Measurements from ENCODE around the gene RABAC1.

DNA sequence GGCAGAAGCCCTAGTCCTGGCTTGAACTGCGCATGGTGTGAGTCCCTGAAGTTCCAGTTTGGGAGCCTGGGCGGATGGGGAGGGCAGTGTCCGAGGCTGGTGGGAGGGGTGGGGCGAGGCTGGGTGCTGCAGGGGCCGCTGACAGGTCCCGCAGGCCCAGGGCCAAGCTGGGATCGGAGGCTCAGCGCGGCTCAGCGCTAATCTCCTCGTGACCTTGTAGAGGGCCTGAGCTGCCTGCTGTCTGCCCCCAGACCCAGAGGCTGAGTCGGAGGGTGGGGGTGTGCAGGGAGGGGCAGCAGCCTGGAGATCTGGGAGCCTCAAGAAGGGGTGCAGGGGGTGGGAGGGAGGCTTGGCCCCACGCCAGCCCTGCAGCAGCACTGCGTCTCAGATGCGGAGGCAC lies 31.9 kb upstream of the RABAC1 start:
- TF ChIP-seq, protein P1, sequence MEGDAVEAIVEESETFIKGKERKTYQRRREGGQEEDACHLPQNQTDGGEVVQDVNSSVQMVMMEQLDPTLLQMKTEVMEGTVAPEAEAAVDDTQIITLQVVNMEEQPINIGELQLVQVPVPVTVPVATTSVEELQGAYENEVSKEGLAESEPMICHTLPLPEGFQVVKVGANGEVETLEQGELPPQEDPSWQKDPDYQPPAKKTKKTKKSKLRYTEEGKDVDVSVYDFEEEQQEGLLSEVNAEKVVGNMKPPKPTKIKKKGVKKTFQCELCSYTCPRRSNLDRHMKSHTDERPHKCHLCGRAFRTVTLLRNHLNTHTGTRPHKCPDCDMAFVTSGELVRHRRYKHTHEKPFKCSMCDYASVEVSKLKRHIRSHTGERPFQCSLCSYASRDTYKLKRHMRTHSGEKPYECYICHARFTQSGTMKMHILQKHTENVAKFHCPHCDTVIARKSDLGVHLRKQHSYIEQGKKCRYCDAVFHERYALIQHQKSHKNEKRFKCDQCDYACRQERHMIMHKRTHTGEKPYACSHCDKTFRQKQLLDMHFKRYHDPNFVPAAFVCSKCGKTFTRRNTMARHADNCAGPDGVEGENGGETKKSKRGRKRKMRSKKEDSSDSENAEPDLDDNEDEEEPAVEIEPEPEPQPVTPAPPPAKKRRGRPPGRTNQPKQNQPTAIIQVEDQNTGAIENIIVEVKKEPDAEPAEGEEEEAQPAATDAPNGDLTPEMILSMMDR (IDR thresholded peaks at IDR 0.05), result no peak
- TF ChIP-seq POLR2A (IDR thresholded peaks at IDR 0.05), result no peak
